GM10266 (cell line): Measurements from ENCODE around the gene RAP1GAP2.
A peak's percentile ranks its signal among the peaks of the same experiment; 100 is the strongest.

Experiments used
- DNase-seq: peaks from one replicate; pipeline ENCODE4 v3.0.0; 2012; ENCODE audit errors: extremely low spot score
- TF ChIP-seq, protein P1 (sequence below): IDR thresholded peaks from 2 replicates; pipeline ENCODE4 v1.5.1; 2012; ENCODE audit warnings: mild to moderate bottlenecking, low read depth; ENCODE audit not compliant: control insufficient read depth, insufficient read depth; ENCODE audit errors: missing control alignments

Gene RAP1GAP2

DNA sequence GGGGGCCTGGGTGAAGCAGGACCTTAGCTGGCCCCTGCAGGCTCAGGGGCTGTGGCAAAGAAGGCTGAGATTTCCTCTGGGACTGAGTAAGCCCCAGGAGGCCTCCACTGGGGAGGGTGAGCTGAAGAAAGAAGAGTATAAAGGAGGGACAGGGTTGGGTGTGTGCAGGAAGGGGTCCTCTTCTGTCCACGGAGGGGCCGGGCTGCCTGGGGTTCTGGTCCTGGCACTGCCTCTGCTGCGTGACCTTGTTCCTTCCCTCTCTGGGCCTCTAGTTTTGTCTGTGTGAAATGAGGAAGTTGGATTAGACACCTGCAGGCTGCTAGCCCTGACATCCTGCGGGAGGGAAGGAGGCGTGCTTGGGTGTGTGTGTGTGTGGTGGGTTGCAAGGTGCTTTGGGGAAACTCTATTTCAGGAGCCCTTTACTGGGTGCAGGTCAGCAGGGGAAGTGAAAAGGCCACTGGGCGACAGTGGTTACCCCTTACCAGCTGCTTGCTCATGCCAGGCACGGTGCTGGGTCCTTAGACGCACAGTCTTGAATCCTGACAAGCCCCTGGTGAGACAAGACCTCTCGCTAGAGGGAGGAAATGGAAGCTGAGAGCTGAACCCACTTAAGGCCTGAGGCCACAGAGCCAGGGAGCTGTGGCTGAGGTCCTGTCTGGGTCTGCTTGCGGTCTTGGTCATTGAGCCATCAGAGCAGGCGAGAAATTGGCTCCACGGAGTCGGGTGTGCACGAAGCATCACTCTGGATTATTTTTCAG lies 206.5 kb downstream of the RAP1GAP2 start:
- TF ChIP-seq, protein P1, sequence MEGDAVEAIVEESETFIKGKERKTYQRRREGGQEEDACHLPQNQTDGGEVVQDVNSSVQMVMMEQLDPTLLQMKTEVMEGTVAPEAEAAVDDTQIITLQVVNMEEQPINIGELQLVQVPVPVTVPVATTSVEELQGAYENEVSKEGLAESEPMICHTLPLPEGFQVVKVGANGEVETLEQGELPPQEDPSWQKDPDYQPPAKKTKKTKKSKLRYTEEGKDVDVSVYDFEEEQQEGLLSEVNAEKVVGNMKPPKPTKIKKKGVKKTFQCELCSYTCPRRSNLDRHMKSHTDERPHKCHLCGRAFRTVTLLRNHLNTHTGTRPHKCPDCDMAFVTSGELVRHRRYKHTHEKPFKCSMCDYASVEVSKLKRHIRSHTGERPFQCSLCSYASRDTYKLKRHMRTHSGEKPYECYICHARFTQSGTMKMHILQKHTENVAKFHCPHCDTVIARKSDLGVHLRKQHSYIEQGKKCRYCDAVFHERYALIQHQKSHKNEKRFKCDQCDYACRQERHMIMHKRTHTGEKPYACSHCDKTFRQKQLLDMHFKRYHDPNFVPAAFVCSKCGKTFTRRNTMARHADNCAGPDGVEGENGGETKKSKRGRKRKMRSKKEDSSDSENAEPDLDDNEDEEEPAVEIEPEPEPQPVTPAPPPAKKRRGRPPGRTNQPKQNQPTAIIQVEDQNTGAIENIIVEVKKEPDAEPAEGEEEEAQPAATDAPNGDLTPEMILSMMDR: no peak
- DNase-seq: peak; percentile 50

DNA sequence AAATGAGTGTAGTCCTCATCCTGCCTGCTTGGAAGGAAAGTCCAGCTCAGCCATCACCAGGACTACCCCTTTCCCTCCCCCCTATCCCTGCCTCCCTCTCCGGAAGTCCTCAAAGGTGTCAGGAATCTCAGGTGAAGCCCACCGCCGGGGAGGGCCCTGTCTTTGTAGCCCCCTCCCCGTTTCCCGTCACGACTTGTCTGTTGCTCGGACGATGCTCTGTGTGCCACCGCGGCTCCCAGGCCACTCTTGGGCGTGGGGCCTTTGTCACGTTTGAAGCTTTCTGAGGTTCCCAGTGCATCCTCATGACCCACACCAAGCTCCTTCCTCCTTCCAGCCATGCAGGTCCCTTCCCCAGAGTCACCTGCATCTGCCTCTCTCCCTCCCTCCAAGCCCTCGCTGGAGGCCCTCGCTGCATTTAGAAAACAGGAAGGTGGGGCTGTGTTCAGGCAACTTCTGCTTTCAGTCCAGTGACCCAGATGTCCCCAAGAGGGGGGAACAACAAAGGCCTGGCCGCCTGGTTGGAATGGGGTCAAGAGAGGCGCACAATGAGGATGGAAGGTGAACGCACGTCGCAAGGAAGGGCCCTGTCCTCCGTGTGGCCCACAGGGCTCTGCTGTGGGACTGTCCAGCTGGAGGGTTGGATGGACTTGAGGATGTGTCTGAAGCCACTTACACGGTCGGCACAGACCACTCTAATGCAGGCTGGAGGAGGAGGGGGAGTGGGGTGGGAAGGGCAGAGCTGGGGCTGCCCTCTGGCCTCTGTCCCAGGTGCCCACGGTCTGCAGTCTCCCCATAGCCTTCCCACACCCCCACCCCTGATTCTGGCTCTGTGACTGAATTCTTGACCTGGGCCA lies 207.3 kb downstream of the RAP1GAP2 start:
- TF ChIP-seq, protein P1: no peak
- DNase-seq: peak; percentile 27

DNA sequence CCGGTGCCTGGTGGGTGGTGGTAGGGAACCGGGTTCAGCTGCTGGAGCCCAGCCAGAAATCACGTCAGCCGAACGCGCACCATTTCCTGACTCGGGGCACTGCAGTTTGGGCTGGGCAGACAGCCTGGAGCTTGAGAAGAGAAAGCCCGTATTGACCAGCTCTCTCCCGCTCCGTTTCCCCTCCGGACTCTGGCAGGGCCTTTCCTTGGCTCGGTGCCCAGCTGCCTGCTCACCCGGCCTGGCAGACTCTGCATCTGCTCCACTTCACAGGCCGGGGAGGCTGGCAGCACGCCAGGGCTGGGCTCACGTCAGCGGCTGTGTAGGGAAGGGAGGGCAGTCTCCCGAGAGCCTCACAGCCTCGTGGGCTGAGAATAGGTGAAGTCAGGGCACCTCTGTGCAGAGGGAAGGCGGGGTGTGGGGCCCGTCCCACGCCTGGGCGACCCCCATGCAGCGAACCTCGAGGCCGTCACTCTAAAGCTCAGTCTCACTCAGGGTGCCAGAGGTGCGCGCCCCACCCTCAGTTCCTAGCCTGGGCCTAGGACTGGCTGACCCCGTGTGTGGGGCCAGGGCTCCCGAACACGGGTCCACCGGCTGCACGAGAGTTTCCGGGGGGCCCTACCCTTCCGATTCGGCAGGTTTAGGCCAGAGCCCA lies 208.0 kb downstream of the RAP1GAP2 start:
- TF ChIP-seq, protein P1: no peak
- DNase-seq: no peak

DNA sequence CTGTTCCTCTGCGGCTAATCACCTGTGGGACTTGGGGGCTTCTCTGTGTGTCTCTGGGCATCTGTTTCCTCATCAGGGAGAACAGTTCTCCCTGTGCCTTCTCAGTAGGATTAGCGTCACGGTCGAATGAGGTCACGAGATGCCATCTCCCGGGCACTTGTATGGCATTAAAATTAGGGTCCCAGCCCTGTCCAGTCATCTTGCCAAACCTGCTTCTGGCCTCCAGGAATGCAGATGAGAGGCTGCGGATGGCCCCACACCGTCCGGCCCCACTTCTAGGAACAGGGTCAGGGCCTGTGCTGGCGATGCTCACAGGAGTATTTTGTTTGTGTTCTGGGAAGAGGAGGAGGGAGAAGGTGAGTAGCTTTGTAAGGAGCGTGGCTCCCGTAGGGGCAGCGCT lies 208.7 kb downstream of the RAP1GAP2 start:
- DNase-seq: no peak
- TF ChIP-seq, protein P1: no peak

DNA sequence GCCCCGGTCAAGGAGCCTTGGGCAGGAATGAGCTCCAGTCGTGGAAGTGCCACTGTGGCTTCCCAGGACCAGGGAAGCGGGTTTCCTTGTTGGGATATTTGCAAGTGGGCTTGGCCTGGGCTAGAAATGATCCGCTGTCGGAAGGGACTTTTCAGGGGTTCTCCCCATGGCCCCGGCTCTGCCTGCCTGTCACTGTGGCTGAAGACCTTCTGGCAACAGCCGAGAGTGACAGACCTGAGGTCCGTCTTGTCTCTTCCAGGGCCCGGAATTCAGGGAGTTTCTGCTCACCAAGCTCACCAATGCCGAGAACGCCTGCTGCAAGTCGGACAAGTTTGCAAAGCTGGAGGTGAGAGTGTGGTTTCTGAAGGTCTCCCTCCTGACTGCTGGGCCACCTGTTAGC lies 209.5 kb downstream of the RAP1GAP2 start:
- TF ChIP-seq, protein P1: no peak
- no peak for DNase-seq

DNA sequence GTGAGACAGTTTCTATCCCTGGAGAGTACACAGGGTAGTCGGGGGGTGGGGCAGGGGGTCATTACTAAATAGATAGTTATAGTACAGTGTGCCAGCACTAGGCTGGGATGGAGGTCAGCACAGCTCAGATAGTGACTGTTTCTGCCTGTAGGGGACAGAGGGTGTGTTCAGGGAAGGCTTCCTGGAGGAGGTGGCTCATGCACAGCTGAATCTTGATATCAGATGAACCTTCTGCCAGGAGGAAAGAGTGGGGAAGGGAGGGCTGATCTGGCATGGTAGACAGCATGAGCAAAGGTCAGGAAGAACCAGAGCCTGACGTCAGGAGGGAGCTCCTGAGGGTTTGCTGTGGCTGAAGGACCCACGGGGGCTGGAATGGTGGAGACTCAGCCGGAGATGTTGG lies 210.6 kb downstream of the RAP1GAP2 start:
- no peak for DNase-seq
- TF ChIP-seq, protein P1: no peak

DNA sequence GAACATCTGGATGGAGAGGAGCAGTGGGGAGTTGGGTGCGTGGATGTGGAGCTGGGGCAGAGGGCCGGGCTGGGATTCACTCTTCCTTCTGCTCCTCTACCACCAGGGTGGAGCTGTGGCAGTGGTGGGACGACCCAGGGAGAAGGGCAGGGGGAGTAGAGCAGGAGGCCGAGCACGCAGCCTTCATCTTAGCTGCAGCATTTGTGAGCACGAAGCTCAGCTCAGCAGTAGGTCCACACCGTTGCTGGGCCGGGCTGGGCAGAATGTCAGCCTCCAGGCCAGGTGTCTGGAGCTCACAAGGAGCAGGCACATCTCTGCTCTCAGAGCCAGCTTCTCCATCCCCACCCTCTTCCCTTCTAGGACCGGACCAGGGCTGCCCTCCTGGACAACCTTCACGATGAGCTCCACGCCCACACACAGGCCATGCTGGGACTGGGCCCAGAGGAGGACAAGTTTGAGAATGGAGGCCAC lies 211.4 kb downstream of the RAP1GAP2 start:
- TF ChIP-seq, protein P1: no peak
- DNase-seq: no peak
